NK-92 treated with Interleukin-12 subunit alpha and Interleukin-12 subunit beta, amount 100 ng/mL, for 24 hours (cell line): ENCODE measurements around the gene CALR3.
A peak's percentile ranks its signal among the peaks of the same experiment; 100 is the strongest.
"Not testable (repeated sequence)": the region's sequence is repeated elsewhere in the genome, so short reads cannot be mapped to it uniquely, and the experiment has no call there.

Experiments used
- DNase-seq: peaks from one replicate; lab custom pipeline; 2025; lab: John Stamatoyannopoulos, UW

CALR3 gene

GRCh38 chr19:16495982-16496612 lies at the start of gene CALR3, which contains the start of gene C19orf44:
Gene CALR3, minus strand, starts transcription at chr19:16496167. Its CDS starts 38 bp downstream, at chr19:16496129.
Gene C19orf44, plus strand, starts transcription at chr19:16496394. Its CDS starts 4,399 bp downstream, at chr19:16500793.
- DNase-seq = peak; percentile 96

GRCh38 chr19:16544473-16545231 lies 48.7 kb upstream of the CALR3 start:
- DNase-seq = no peak

- not testable (repeated sequence) for DNase-seq
Measured at GRCh38 chr19:16543734-16544133, 47.8 kb upstream of the CALR3 start.

GRCh38 chr19:16542910-16543472 lies 47.0 kb upstream of the CALR3 start:
- DNase-seq = no peak

GRCh38 chr19:16542045-16542909 lies 46.3 kb upstream of the CALR3 start, which contains the start of gene CHERP:
Gene CHERP, minus strand, starts transcription at chr19:16542437. Its CDS starts 59 bp downstream, at chr19:16542378.
- peak; percentile 90 for DNase-seq

GRCh38 chr19:16541526-16542044 lies 45.6 kb upstream of the CALR3 start:
- DNase-seq = no peak

- DNase-seq = no peak
Measured at GRCh38 chr19:16540948-16541347, 45.0 kb upstream of the CALR3 start.

- no peak for DNase-seq
Measured at GRCh38 chr19:16537111-16537510, 41.1 kb upstream of the CALR3 start.

- DNase-seq = no peak
Measured at GRCh38 chr19:16536130-16536529, 40.2 kb upstream of the CALR3 start.

- no peak for DNase-seq
Measured at GRCh38 chr19:16535381-16535780, 39.4 kb upstream of the CALR3 start.

GRCh38 chr19:16532440-16533234 lies 36.7 kb upstream of the CALR3 start:
- no peak for DNase-seq

- DNase-seq = no peak
Measured at GRCh38 chr19:16531380-16531669, 35.4 kb upstream of the CALR3 start.

- no peak for DNase-seq
Measured at GRCh38 chr19:16530540-16531379, 34.8 kb upstream of the CALR3 start.

GRCh38 chr19:16529466-16530144 lies 33.6 kb upstream of the CALR3 start:
- DNase-seq = no peak

GRCh38 chr19:16527971-16528521 lies 32.1 kb upstream of the CALR3 start:
- no peak for DNase-seq

GRCh38 chr19:16527334-16527935 lies 31.5 kb upstream of the CALR3 start:
- no peak for DNase-seq

- DNase-seq = no peak
Measured at GRCh38 chr19:16525751-16526481, 29.9 kb upstream of the CALR3 start.
